Measurements from ENCODE around the gene DGKB.

The DGKB gene

DNA sequence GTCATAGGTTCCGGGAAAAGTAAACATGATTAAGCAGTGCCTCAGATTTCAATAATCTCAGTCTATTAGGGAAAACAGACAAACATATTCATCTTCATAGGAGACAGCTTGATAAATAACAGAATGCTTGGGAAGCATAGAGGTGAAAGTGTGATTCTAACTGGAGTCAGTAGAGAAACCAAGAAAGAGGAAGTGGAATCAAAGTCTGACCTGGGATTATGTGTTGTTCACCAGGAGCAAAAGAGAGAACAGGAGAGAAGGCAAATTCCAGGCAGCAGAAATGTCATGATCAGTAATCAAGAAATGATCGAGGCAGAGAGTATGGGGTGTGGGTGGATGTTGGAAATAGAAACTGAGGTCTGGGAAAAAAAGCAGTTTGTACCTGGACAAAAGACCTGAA lies 43.7 kb downstream of the DGKB start:
- no peak for FAIRE-seq

DNA sequence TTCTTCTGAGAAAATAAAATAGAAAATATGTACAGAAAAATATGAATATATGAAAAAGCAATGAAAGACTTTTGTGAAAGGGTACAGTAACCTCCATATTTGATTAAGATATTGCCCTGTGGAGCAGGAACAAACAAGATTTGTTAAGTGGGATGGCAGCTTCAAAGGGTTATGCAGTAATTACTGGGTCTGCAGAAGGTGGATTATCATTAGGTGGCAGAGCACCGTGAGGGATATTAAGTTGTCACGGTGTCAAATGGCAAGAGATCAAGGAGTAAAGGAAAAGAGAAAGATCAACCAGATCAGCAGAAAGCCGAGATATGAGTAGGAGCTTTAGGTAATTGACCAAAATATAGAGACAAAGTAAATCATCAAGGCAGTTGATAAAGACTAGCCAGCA lies 44.1 kb downstream of the DGKB start:
- FAIRE-seq, result no peak

DNA sequence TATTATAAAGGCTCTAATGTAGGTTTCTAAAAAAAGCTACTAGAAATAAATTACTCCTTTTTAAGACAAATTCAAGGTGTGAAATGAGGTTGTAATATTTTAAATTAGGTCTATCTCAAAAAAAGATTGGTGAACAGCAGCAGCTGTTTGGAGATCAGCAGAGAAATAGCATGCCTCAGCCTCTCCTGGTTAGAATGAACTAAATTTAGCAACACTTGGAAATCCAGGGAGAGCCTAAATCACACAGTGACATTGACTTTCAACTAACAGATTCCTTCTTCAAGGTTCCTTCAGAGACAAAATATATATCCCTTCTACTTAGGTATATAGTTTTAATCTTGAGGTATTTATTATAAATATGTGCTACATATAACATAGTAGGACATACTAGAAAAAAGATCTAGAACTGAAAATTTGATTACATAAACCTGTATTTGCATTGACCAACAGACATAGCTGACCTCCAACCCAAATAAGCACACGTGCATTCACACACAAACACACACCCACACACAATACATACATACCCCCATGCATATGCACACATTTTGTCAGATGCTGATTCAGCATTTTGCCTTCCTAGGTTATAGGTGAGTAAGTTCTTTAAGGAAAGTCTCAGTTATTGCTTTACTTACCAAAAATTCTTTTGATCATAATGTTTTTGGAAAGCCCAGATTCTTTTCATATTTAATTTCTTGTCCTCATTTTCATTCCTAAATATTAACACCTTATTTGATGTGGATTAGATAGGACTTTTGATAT lies 47.3 kb downstream of the DGKB start:
- FAIRE-seq, result no peak

DNA sequence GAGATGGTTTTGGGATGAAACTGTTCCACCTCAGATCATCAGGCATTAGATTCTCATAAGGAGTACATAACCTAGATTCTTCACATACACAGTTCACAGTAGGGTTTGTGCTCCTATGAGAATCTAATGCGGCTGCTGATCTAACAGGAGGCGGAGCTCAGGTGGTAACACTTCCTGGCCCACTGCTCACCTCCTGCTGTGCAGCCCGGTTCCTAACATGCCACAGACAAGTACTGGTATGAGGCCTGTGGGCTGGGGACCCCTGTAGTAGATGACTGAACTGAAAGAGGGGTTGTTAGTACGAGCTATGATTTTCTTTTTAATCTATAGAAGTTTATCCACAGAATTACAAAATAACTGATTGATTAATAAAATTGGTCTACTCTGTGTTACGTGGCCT lies 48.1 kb downstream of the DGKB start:
- no peak for FAIRE-seq

DNA sequence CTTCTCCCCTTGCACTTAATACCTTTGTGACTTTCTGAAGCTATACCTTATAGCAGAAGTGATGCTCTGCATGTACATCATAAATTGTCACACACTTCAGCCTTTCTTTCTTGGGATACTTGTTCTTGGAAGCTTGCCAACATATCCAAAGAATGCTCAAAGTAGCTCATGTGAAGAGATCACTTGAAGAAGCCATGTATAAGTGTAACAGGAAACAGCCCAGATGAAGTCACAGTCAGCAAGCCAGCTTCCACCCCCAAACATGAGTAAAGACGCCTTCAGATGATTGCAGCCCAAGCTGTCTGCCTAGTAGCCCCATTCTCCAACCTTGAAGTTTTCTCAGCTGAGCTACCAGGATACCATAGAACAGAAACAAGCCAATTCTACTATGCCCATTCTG lies 50.9 kb downstream of the DGKB start:
- no peak for FAIRE-seq

DNA sequence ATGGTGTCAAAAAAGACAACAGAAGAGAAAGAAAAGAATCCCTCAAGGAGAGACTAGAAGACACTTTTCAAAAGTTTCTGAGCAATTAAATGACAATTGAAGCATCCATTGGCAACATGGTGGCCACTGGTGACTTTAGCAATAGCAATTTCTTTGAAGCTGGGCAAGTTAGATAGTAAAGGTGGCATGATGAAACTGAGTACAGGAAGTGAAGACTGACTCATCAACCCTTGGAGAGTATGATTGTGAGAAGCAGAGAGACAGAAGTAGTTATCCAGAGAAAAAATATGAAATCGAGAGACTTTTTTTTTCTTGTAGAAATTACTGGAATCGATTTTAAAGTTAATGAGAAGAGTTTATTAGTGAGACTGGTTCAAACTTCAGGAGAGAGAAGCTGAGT lies 52.5 kb downstream of the DGKB start:
- FAIRE-seq, result no peak

DNA sequence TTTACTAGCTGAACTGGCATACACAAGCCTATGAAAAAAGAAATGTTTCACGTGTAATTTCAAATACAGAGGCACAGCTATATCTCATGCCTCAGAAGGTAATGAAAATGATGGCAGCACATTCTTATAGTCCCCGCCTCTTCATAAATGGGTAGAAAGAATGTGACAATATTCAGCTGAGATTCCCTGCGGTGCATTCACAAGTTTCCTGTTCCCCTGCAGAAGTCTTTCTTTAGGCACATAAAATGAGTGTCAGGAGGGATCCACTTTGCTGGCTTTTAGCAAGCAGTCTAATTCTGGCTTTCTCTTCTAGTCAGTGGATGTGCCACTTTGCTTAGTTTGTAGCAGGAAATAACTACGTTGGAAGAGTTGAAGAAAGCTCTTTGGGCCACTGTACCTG lies 56.1 kb downstream of the DGKB start:
- no peak for FAIRE-seq

DNA sequence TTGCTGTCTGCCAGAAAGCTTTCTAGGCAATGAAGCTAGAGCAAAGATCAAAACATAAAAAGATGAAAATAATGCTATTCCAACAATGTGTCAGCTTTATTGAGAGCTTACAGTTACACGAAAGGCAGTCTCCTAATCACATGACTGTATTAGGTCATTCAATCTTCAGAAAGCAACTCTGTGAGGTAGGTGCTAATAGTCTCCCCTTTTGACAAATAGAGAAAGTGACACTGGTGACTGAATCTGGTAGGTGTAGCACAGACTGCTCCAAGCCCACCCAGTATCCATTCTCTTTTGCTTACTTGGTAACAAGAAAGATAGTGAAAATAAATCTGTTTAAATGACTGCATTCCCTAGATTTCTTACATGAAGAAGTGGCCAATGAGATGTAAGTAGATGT lies 58.8 kb downstream of the DGKB start:
- no peak for FAIRE-seq

DNA sequence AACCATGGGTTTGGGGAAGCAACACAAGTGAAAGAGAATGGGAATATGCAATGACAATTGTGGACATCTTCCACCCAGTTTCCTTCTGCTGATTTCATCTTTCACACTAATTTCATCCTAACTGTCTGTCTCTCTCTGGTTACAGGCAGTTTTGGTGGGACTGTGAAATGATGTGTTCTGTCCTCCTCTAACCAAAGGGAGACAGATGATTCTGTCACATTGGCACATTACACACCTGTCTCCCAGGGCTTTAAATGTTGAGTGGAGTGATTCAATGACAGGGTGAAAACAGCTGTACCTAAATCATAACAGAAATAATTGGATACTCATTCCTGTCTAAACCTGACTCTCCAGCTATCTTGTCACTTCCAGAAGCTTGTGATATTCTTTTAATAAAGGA lies 60.0 kb downstream of the DGKB start:
- FAIRE-seq, result no peak

DNA sequence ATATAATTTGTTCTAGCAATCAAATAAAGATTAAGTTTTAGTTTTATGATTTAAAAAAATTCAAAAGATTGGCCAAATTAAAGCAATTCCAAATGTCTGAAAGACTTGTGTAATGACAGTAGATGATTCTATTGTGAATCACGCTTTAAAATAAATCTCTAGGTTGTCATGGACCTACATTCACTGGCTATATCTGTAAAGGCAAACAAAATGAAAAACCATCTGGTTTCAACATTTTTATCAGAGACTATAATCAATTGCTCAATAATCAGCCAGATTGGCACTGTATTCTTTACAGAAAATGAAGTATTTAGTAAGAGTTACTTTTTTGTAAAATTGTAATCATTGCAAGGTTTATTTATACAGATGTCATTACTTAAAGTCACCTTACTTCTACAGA lies 60.7 kb downstream of the DGKB start:
- no peak for FAIRE-seq

DNA sequence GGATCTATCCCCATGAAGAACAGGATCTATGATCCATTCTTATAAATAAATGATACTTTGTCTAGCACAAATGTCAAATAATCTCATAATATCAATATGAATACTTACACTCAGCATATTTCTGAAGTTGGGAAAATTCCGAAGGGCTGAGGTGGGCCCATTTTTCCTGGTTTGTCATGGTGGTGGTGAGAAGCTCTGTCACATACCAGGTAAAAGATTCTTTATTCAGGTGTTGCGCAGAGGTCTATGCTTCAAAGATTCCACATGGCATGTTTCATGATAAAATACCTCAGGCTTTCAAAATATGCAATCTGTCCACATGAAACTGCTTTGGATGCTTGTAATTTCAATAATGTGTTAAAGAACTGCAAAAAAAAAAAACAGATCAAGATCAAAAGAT lies 61.5 kb downstream of the DGKB start:
- FAIRE-seq, result no peak

DNA sequence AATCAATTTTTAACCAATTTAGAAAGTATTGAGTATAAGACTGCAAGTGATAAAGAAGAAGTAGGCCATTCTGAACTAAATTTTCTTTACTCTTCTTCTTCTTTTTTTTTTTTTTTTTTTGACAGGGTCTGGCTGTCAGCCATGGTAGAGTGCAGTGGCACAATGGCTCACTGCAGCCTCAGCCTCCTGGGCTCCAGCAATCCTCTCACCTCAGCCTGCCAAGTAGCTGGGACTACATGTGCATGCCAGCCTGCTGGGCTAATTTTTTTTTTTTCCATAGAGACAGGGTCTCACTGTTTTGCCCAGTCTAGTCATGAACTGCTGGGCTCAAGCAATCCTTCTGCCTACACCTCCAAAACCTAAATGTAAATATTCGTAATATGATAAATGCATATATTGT lies 63.2 kb downstream of the DGKB start:
- FAIRE-seq, result no peak

DNA sequence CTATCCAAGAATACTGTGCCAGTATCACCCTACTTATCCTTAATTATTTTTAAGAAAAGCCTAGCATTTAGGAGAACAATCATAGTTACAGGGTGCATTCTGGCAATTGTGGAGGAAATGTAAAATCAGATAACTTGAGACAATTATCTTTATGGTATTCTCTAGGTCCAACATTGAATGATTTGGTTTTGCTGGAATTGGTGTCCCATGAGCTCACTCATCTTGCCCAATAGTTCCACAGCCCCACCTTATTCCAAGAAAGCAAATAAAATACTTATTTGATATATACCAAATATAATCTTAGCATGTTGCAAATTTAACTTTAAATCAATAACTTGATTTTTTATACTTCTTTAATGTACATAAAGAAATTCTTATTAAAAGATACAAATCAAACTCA lies 65.3 kb downstream of the DGKB start:
- FAIRE-seq, result no peak

DNA sequence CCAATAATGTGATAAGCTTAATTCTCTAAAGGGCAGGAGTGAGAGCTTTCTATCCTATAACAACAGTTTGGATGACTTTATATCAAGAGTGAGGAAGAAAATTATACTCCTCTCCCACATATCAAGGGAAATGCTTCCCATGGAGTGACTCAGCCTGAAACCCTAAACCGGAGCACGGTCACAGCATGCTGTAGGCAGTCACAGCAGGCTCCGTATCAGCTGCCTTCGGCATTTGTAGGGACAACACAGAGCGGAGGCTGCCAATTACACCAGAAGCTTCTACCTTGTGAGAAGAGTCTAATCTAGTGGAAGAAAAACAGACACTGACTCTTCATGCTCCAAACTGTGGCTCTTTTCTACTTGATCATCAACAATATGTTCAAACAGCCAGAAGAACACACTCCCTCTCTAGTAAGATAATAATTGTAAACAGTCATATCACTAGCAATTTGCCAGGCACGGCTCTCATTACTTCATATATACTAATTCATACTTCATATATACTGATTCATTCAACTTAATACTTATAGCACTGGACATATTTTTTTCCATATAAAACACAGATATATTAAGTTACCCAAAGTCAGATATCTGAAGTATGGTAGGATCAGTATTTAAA lies 65.9 kb downstream of the DGKB start:
- no peak for FAIRE-seq

DNA sequence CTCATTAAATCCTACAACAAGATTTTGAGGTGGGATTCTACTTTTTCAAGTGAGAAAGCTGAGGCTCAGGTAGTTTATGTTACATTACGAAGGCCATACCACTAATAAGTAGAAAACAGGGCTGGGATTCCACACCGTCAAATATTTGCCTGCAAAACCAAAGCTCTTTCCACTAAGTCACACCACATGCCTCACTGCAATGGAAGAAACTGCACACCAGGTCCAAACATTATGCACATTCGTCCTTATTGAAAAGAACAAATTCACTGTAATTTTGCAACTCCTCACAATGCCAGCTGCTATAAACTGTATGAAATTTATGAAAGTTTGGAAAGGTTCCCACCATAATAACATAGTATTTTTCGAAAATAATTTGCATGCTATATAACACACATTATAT lies 66.5 kb downstream of the DGKB start:
- no peak for FAIRE-seq

DNA sequence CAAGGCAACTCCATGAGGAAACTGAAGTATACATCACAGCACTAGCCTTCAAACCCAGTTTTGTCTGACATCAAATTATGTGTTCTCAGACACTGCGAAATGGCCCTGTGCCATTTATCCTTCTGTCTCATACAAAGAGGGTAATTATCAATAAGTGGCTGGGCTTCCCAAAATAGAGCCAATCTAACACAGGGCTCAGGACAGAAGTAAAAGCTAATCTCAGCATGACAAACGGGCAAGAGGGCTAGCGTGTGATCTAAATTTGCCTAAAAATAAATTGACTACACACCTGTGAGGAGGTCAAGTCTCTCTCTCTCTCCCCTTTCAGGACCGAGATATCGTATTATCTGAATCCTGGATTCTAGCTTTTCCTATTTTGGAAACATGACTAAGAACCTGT lies 67.2 kb downstream of the DGKB start:
- no peak for FAIRE-seq

DNA sequence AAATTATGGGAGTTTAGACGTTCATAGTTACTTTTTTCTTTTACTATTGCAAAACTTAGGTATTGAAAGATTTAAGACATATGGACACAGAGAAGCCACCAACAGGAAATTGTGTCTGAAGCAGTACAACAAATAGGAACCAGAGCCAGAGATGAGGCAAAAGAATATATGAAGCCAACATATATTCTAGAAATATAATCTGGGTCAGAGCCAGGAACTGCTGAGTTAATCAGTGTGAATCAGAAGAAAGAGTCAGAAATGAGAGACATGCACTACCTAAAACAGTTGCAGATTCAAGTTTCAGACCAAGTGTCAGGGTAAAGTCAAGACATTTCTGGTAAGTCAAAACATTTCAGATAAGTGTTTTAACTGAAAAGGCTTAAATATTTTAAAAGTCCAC lies 67.7 kb downstream of the DGKB start:
- FAIRE-seq, result no peak

DNA sequence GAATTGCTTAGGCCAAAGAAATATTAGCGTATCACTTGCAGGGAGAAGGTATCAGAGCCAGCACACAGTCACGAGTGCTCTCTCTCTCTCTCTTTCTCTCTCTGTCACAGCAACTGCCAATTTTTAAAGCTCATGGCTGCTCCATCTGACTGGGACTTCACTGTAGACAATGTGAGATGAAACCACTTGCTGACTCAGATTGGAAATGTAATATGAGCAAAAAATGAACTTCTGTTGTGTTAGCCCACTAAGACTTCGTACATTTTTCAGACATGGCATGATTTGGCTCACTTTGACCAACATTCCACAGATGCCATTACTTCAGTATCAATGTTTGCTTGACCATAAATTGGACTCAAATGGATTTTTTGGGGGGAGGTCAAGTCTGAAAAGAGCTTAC lies 68.1 kb downstream of the DGKB start:
- FAIRE-seq, result no peak

DNA sequence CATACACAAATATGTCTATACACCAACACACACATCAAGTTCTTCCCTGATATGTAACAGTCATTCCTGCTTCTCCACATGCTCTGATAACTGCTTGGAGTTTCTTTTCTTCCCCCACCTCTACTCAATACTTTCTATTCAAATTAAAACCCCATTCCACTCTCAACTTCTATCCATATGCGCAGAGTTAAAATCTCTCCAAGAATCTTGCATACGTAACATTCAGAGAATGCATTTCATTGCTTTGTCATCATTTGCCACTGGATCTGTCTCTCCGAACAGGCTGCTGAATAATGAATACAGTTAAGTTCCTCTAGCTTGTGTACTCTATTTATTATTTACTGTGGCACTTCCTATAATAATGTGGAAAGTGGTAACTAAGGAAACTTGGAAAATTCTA lies 68.8 kb downstream of the DGKB start:
- no peak for FAIRE-seq

DNA sequence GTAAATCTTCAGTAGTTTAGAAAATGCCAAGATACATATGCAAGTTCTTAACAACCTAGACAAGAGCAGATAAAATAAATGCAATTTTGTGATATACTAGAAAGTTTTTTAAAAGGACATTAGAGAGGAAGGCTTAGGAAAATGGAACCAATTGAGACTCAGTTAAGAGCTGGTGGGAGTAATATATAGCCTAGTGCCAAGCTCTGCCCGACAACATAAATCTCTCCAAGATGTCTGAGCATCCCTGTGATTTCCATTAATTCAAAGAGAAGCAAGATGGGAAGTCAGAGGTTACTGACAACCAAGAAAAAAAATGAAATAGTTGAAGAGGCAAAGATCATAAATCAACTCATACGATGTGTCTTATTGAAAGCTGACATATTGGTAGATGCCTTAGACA lies 74.5 kb downstream of the DGKB start:
- FAIRE-seq, result no peak

DNA sequence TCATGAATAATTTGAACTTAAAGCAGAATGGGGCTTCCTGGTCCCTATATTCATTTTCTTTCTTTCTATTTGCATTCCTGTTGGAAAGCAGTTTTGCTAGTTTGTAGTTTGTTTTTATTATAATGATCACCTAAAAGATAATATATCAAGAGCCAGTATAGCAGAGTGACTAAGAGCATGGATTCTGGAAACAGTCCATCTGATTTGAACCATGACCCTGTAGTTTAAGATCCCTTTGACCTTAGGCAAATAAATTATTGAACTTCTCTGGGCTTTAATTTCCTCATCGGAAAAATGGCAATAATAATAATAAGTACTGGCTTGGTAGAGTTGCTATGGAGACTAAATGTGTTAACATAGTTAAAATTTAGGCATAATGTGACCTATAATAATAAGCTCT lies 76.1 kb downstream of the DGKB start:
- FAIRE-seq, result no peak

DNA sequence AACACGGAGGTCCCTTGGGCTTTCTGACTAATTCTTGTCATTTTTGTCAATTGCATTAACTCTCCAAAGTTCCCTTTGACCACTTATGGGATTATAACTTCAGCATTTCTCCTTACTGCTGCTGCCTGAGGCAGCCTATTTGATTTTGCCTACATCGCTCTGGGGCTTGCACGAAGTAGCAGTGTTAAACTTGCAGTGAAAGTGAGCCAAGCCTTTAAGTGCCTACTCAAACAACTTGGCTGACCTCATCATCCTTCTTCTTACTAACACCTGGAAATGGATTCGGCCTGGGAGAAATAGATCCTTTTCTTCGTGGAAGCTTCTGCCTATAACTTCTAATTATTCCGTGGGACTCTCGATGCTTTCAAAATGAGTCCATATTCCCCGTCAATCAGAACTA lies 76.6 kb downstream of the DGKB start:
- FAIRE-seq, result no peak

DNA sequence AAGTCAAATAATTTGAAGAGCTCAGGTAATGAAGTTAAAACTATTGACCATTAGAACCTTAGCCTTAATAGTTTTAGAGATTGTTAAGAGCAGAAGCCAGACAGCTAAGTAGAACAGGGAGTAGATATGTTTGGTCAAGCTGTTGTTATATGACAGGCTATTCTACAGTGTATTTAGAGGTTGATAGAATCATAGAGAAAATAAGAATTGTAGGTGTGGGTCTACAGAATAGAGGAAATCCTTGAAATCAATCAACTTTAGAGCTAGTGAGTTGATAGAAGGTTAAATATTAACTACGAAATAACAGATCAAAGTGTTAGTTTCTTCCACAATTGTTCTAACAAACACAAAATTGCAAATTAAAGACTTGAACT lies 80.1 kb downstream of the DGKB start:
- FAIRE-seq, result no peak

DNA sequence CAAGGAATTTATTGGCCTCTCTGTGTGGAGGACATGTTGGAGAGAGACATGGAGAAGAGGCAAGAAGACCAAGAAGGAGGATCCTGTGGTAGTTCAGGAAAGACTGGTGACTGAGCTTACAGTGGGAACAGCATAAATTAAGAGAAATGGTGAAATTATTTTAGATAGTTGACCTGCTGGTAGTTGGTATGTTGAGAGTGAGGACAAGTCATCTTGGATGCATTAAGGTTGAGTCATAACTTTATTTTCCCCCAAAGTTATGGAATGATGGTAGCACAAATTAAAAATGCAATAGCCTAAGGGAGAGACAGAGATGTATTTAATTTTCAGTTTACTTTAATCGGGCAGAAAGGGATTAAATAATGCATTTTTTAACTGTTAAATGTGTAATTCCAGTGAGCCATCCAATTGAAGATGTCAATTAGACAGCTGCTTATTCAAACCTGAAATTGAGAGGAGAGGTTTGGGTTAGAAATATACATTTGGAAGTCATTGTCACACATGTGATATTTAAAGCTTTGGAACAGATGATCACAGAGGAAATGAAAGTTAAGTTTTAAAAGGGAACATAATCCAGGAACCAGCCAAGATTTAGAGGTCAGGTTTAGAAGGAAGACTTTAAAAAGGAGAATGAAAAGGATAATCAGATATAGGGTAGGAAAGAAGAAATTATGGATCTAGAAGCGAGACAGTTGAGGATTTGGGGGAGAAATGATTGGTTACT lies 80.6 kb downstream of the DGKB start:
- FAIRE-seq, result no peak
